ENCODE results near the gene CYP4F11. TPM values are rescaled to one million over a fixed set of nuclear protein-coding genes. Genes with fewer than 3 reads are reported as not detected.

CYP4F11 gene
- total and polyA plus RNA-seq, 2 of the 4 experiments (the other 2 are of a cell fraction), result not detected

- H2BK120ac ChIP-seq (ENCODE audit: low read depth, low read length), result no peak overlapping the region
- H2BK20ac ChIP-seq (ENCODE audit: low read depth, low read length), result no peak overlapping the region
- no peak overlapping the region for H3K27ac ChIP-seq (ENCODE audit: insufficient read depth, low read length)
- no peak overlapping the region for H3K18ac ChIP-seq (ENCODE audit: low read depth, low read length)
- no TSS peak for BruUV-seq (replicated peaks)
- H3K14ac ChIP-seq (replicated peaks; ENCODE audit: low read depth, low read length), result no peak overlapping the region
- H3K9ac ChIP-seq (ENCODE audit: low read depth, low read length), result no peak overlapping the region
- no peak overlapping the region for H2AK9ac ChIP-seq (replicated peaks; ENCODE audit: low read depth, low read length, poor library complexity)
- H3K23ac ChIP-seq (ENCODE audit: low read depth, low read length), result no peak overlapping the region
- intact Hi-C loops (cut with micrococcal nuclease) (no loop called here), in situ Hi-C loops (cut with MboI; ENCODE audit: low sequenced_read_pairs) (no loop called here), dilution Hi-C loops (cut with HindIII; ENCODE audit: low sequenced_read_pairs, unreplicated experiment) (no loop called here)
- no peak overlapping the region for H3K4ac ChIP-seq (ENCODE audit: low read depth, low read length)
- H3K9me1 ChIP-seq (ENCODE audit: insufficient read depth, low read length), result no peaks in the 10 kb centered on the region
- ATAC-seq (ENCODE audit: low read depth) (no peak), DNase-seq (no peak)
- H4K20me1 ChIP-seq (ENCODE audit: insufficient read depth, low read length), result no peaks in the 10 kb centered on the region
- peaks cover 1% of the 10 kb centered on the region; the same call in 1 of the 2 replicates for H3K9me3 ChIP-seq (ENCODE audit: control insufficient read depth, insufficient read depth, low read length)
- H3K79me1 ChIP-seq (ENCODE audit: low read depth in 1 of 2, low read length in 2 of 2), result no peaks in the 10 kb centered on the region
- H2BK5ac ChIP-seq (ENCODE audit: low read depth, low read length, poor library complexity, severe bottlenecking), result no peak overlapping the region
- no peak overlapping the region for H2AK5ac ChIP-seq (ENCODE audit: low read depth, low read length)
- no peak overlapping the region for H4K8ac ChIP-seq (ENCODE audit: low read depth in 2 of 2, low read length in 2 of 2)
- H3K56ac ChIP-seq (ENCODE audit: extremely low read depth, insufficient read depth, low read length), result no peak overlapping the region
- H4K91ac ChIP-seq (ENCODE audit: insufficient read depth, low read depth, low read length), result no peak overlapping the region
- H3K36me3 ChIP-seq (ENCODE audit: control insufficient read depth, insufficient read depth, low read length), result no peaks in the 10 kb centered on the region
- no peak overlapping the region for H4K5ac ChIP-seq (ENCODE audit: low read depth, low read length)
- no peak overlapping the region for H3K4me3 ChIP-seq (ENCODE audit: insufficient read depth, low read depth, low read length)
- no peak overlapping the region for H3K4me2 ChIP-seq (ENCODE audit: low read depth, low read length)
- H2BK15ac ChIP-seq (ENCODE audit: low read depth, low read length), result no peak overlapping the region
- WGBS, 2 experiments (ENCODE audit: extremely low coverage in 2 of 2, insufficient read length in 1 of 2), result no CpG with 5 or more reads among the region's 3 CpGs
- no peaks in the 10 kb centered on the region for H3K4me1 ChIP-seq (ENCODE audit: control insufficient read depth, insufficient read depth, low read length)
- ChIA-PET CTCF (no interaction called here), POLR2A (ENCODE audit: unreplicated experiment) (no interaction called here)
- TF ChIP-seq BHLHE40 (IDR thresholded peaks at IDR 0.05; ENCODE audit: low read depth, low read length) (no peak), RFX5 (IDR thresholded peaks at IDR 0.05; ENCODE audit: low read depth, low read length) (no peak), MAFK (IDR thresholded peaks at IDR 0.05; ENCODE audit: low read depth, low read length) (no peak), FOS (IDR thresholded peaks at IDR 0.05; ENCODE audit: low read depth, low read length) (no peak), SMC3 (IDR thresholded peaks at IDR 0.05; ENCODE audit: low read depth, low read length) (no peak), CEBPB (IDR thresholded peaks at IDR 0.05; ENCODE audit: low read depth, low read length) (no peak), MAZ (IDR thresholded peaks at IDR 0.05; ENCODE audit: borderline replicate concordance, low read depth, low read length) (no peak), CTCF (conservative IDR thresholded peaks at IDR 0.05; ENCODE audit: low read depth, low read length) (no peak), NFE2L2 (IDR thresholded peaks at IDR 0.05; ENCODE audit: low read depth, low read length) (no peak), RCOR1 (IDR thresholded peaks at IDR 0.05; ENCODE audit: insufficient replicate concordance, low read length) (no peak), POLR2A (IDR thresholded peaks at IDR 0.05; ENCODE audit: low read depth, low read length) (no peak)
- H3K27me3 ChIP-seq (ENCODE audit: control insufficient read depth, insufficient read depth, low read length), result no peaks in the 10 kb centered on the region
- no peak overlapping the region for H2AFZ ChIP-seq (replicated peaks; ENCODE audit: low read length, poor library complexity)
These were observed 49.2 kb downstream of the CYP4F11 start for GRCh38 chr19:15885167-15885566.

Data from IMR-90 (cell line).